Embryonic facial prominence (tissue), 1 donor: ENCODE results near the gene ARL14.

Experiments used
- DNase-seq: peaks from one replicate; pipeline ENCODE4 v3.0.0-alpha.2; 2016; ENCODE audit errors: extremely low spot score

ARL14 gene

GRCh38 chr3:160722331-160722730 lies 45.4 kb downstream of the ARL14 start:
- DNase-seq: no peak

GRCh38 chr3:160725338-160725737 lies 48.4 kb downstream of the ARL14 start:
- DNase-seq: no peak
